OCI-LY3 (cell line): Measurements from ENCODE around the gene MAMDC4.

Experiments
- EZH2phosphoT487 ChIP-seq: fragments of 200-600 bp; shearing (Covaris generic); IDR thresholded peaks from 2 replicates; pipeline ENCODE4 v1.6.1; 2018; ENCODE audit warnings: antibody characterized with exemption, mixed run types, low read depth
- TF ChIP-seq, protein P1 (sequence below): fragments of 200-600, 300-600 bp; sonication (generic); IDR thresholded peaks from 2 replicates; pipeline ENCODE4 v1.5.1; 2014; ENCODE audit warnings: antibody characterized with exemption, low read length, low read depth

DNA sequence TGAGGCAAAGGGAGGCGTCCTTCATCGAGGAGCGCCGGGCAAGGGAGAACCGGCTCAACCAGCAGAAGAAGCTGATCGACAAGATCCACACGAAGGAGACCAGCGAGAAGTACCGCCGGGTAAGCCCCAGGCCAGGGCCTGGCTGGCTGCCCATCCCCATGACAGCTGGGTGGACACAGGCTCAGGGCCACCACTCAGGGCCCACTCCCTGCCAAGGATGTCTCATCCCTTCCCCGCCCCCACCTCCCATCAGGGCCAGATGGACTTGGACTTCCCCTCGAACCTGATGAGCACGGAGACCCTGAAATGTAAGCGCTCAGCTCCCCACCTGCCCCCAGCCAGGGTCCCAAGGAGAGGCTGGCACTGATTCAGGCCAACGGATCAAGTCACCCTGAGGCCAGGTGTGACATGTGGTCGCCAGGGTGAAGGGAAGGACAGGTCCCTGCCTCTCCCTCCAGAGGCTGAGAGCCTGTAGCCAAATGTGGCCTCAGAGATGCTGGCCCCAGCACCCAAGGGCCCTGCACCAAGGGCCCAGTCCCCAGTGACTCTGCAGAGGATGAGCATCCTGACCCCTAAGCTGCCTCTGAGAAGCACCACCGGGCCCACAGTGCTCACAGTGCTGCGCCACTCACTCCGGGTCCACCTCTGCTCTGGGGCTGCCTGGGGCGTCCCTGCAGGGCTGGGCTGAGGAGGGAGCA is 47.5 kb upstream of the MAMDC4 start:
- TF ChIP-seq, protein P1, sequence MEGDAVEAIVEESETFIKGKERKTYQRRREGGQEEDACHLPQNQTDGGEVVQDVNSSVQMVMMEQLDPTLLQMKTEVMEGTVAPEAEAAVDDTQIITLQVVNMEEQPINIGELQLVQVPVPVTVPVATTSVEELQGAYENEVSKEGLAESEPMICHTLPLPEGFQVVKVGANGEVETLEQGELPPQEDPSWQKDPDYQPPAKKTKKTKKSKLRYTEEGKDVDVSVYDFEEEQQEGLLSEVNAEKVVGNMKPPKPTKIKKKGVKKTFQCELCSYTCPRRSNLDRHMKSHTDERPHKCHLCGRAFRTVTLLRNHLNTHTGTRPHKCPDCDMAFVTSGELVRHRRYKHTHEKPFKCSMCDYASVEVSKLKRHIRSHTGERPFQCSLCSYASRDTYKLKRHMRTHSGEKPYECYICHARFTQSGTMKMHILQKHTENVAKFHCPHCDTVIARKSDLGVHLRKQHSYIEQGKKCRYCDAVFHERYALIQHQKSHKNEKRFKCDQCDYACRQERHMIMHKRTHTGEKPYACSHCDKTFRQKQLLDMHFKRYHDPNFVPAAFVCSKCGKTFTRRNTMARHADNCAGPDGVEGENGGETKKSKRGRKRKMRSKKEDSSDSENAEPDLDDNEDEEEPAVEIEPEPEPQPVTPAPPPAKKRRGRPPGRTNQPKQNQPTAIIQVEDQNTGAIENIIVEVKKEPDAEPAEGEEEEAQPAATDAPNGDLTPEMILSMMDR = no peak
- no peak for TF ChIP-seq EZH2phosphoT487
